Tibial nerve (tissue), 4 donors: Measurements from ENCODE around the gene ASCC2. TPM values are rescaled to one million over a fixed set of nuclear protein-coding genes. Genes with fewer than 3 reads are reported as not detected.
A peak's percentile ranks its signal among the peaks of the same experiment; 100 is the strongest.

Experiments used
- DNase-seq, 2 donors: peaks; one replicate each; pipeline ENCODE4 v3.0.0-alpha.2; 2019; ENCODE audit warnings: low spot score in 2 of 2
- H3K27ac ChIP-seq, 4 donors: fragments of 200-600 bp; sonication (generic) in 3 of 4; one replicate each; pipeline ENCODE4 v1.5.1; 2017 to 2019; ENCODE audit warnings: mild to moderate bottlenecking in 1 of 4
- H3K27me3 ChIP-seq, 2 donors: fragments of 200-600 bp; sonication (generic) in 1 of 2; one replicate each; pipeline versions ENCODE4 v1.5.1 to v1.6.0; 2017 to 2019
- H3K36me3 ChIP-seq, 3 donors: fragments of 200-600 bp; sonication (generic); one replicate each; pipeline ENCODE4 v1.5.1; 2018 to 2019
- H3K4me1 ChIP-seq, 4 donors: fragments of 200-600 bp; sonication (generic) in 3 of 4; one replicate each; pipeline ENCODE4 v1.5.1; 2017 to 2019
- H3K4me3 ChIP-seq, 4 donors: fragments of 200-600 bp; sonication (generic) in 3 of 4; one replicate each; pipeline ENCODE4 v1.5.1; 2017 to 2019; ENCODE audit warnings: mild to moderate bottlenecking in 1 of 4, moderate library complexity in 1 of 4
- H3K9me3 ChIP-seq, 4 donors: fragments of 200-600 bp; sonication (generic) in 3 of 4; one replicate each; pipeline ENCODE4 v1.5.1; 2017 to 2019
- EP300 ChIP-seq, 2 donors: sonication (generic); formaldehyde crosslinking; IDR thresholded peaks; one replicate each; pipeline ENCODE4 v1.6.1; 2017; ENCODE audit warnings: antibody characterized with exemption in 2 of 2, mild to moderate bottlenecking in 1 of 2
- POLR2A ChIP-seq, 2 donors: fragments of 450-650 bp; IDR thresholded peaks; one replicate each; pipeline ENCODE4 v1.6.1; 2017; ENCODE audit warnings: antibody characterized with exemption in 2 of 2, mild to moderate bottlenecking in 2 of 2, moderate library complexity in 2 of 2
- WGBS, 2 donors: methylation state at CpG; one replicate each; pipeline ENCODE4 v1.1.5; 2018; 5-methylcytosine and 5-hydroxymethylcytosine counted together
- total RNA-seq, 4 donors: library from RNA; depleted of rRNA; stranded (reverse); fragments of >200 nt; gene quantifications; one replicate each; pipeline ENCODE4 v1.1.0, GENCODE V29; 2016
- TF ChIP-seq, protein P1 (sequence below), 5 experiments: fragments of 200-600 bp in 3 of 5; fragments of 450-650 bp in 2 of 5; sonication (generic) in 3 of 5; IDR thresholded peaks; one replicate each; pipeline ENCODE4 v1.5.1; 2016 to 2019; ENCODE audit warnings: antibody characterized with exemption in 5 of 5, mild to moderate bottlenecking in 3 of 5, moderate library complexity in 2 of 5

ASCC2 gene
- total RNA-seq, 4 donors from 2014 or later, result 30.4 to 45.3 (median 40.9) TPM

GRCh38 chr22:29748248-29748893 lies 89.7 kb downstream of the ASCC2 start:
- Histone ChIP-seq H3K36me3 (peaks cover 6 to 88% (median 9%) of the 10 kb centered on the region in 3 donors), H3K4me1 (peaks cover 0 to 3% (median 0%) of the 10 kb centered on the region in 4 donors), H3K4me3 (no peak overlapping the region), H3K27me3 (no peaks in the 10 kb centered on the region), H3K9me3 (no peaks in the 10 kb centered on the region), H3K27ac (no peak overlapping the region)
- 91 to 93% methylated on average over 9 of the region's 9 CpGs for WGBS, 2 donors
- DNase-seq, result no peak
- no peak for TF ChIP-seq EP300 (IDR thresholded peaks at IDR 0.05)
- TF ChIP-seq, protein P1, sequence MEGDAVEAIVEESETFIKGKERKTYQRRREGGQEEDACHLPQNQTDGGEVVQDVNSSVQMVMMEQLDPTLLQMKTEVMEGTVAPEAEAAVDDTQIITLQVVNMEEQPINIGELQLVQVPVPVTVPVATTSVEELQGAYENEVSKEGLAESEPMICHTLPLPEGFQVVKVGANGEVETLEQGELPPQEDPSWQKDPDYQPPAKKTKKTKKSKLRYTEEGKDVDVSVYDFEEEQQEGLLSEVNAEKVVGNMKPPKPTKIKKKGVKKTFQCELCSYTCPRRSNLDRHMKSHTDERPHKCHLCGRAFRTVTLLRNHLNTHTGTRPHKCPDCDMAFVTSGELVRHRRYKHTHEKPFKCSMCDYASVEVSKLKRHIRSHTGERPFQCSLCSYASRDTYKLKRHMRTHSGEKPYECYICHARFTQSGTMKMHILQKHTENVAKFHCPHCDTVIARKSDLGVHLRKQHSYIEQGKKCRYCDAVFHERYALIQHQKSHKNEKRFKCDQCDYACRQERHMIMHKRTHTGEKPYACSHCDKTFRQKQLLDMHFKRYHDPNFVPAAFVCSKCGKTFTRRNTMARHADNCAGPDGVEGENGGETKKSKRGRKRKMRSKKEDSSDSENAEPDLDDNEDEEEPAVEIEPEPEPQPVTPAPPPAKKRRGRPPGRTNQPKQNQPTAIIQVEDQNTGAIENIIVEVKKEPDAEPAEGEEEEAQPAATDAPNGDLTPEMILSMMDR (IDR thresholded peaks at IDR 0.05), result no peak
- TF ChIP-seq POLR2A (IDR thresholded peaks at IDR 0.05), result no peak

- Histone ChIP-seq H3K9me3 (no peaks in the 10 kb centered on the region), H3K4me3 (no peak overlapping the region), H3K27ac (no peak overlapping the region), H3K27me3 (no peaks in the 10 kb centered on the region), H3K4me1 (peaks cover 0 to 3% (median 0%) of the 10 kb centered on the region in 4 donors), H3K36me3 (peaks cover 6 to 88% (median 9%) of the 10 kb centered on the region in 3 donors)
- DNase-seq, result no peak
- WGBS, 2 donors, result 87 to 92% methylated on average over 7 of the region's 7 CpGs
- TF ChIP-seq, protein P1 (IDR thresholded peaks at IDR 0.05), result no peak
- no peak for TF ChIP-seq EP300 (IDR thresholded peaks at IDR 0.05)
- no peak for TF ChIP-seq POLR2A (IDR thresholded peaks at IDR 0.05)
These were observed 90.2 kb downstream of the ASCC2 start for GRCh38 chr22:29747832-29748231.

GRCh38 chr22:29744902-29745301 lies 93.2 kb downstream of the ASCC2 start:
- 59 to 64% methylated on average over 8 of the region's 8 CpGs for WGBS, 2 donors
- Histone ChIP-seq H3K27ac (no peak overlapping the region), H3K9me3 (no peaks in the 10 kb centered on the region), H3K27me3 (no peaks in the 10 kb centered on the region), H3K4me3 (no peak overlapping the region), H3K4me1 (peaks cover 0 to 3% (median 0%) of the 10 kb centered on the region in 4 donors), H3K36me3 (peaks cover 3 to 98% (median 9%) of the 10 kb centered on the region in 3 donors)
- TF ChIP-seq EP300 (IDR thresholded peaks at IDR 0.05) (no peak), POLR2A (IDR thresholded peaks at IDR 0.05) (no peak)
- TF ChIP-seq, protein P1 (IDR thresholded peaks at IDR 0.05), result no peak
- DNase-seq, result peak in 1 of 2 donors; percentile 14

DNA sequence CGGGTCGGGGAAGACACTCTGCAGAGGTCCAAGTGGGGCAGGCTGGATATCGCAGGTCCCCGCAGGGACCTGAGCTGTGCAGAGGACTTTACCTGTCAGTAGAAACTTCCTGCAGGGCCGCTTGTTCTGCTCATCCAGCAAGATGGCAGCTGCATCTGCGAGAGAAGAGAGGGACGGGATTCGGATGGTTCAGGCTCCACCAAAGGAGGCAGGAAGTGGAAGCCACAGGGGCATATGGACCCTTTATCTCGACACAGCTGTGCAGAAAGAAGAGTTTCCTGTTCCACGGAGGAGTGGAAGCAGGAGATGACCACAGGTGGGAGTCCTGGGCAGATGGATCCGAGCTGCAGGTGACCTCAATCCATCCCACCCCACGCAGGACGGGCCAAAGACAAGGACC lies 95.7 kb downstream of the ASCC2 start:
- Histone ChIP-seq H3K4me1 (peaks cover 0 to 3% (median 0%) of the 10 kb centered on the region in 4 donors), H3K27me3 (no peaks in the 10 kb centered on the region), H3K27ac (no peak overlapping the region), H3K9me3 (no peaks in the 10 kb centered on the region), H3K36me3 (peaks cover under 1 to 100% (median 3%) of the 10 kb centered on the region in 3 donors), H3K4me3 (no peak overlapping the region)
- no peak for DNase-seq
- no peak for TF ChIP-seq EP300 (IDR thresholded peaks at IDR 0.05)
- TF ChIP-seq POLR2A (IDR thresholded peaks at IDR 0.05), result no peak
- TF ChIP-seq, protein P1 (IDR thresholded peaks at IDR 0.05), result no peak
- WGBS, 2 donors, result 85 to 89% methylated on average over 13 of the region's 13 CpGs

GRCh38 chr22:29741926-29742325 lies 96.1 kb downstream of the ASCC2 start:
- Histone ChIP-seq H3K4me3 (no peak overlapping the region), H3K9me3 (no peaks in the 10 kb centered on the region), H3K27ac (no peak overlapping the region), H3K36me3 (peaks cover 0 to 100% (median 3%) of the 10 kb centered on the region in 3 donors), H3K4me1 (peaks cover 0 to 3% (median 0%) of the 10 kb centered on the region in 4 donors), H3K27me3 (no peaks in the 10 kb centered on the region)
- DNase-seq, result no peak
- 88 to 95% methylated on average over 2 of the region's 2 CpGs for WGBS, 2 donors
- TF ChIP-seq EP300 (IDR thresholded peaks at IDR 0.05) (no peak), POLR2A (IDR thresholded peaks at IDR 0.05) (no peak)
- TF ChIP-seq, protein P1 (IDR thresholded peaks at IDR 0.05), result no peak
